HEK293 (cell line): ENCODE results near the gene NUP35.

Experiments
- CTCF ChIA-PET: fragments of 350-600 bp; formaldehyde crosslinking; extraction: SDS; loops from one replicate; lab custom pipeline; 2021; ENCODE audit warnings: antibody characterized with exemption; lab: Yijun Ruan, JAX
- POLR2A ChIA-PET: fragments of 300-600 bp; formaldehyde crosslinking; extraction: SDS; loops from one replicate; lab custom pipeline; 2020; ENCODE audit warnings: antibody characterized with exemption, inconsistent platforms; lab: Yijun Ruan, JAX
- H3K27ac ChIP-seq: fragments of 200-500 bp; sonication (Bioruptor generic); 2 replicates; pipeline ENCODE4 v1.5.1; 2014; ENCODE audit warnings: low read depth, low read length, control low read depth, inconsistent platforms; ENCODE audit errors: extremely low read depth
- H3K36me3 ChIP-seq, 2 experiments: fragments of 200-500 bp in 1 of 2; sonication (Bioruptor generic) in 1 of 2; 1 replicate in 1 of 2; 2 replicates in 1 of 2; pipeline ENCODE4 v1.5.1; 2014 to 2017; ENCODE audit warnings: inconsistent platforms in 2 of 2, low read length in 2 of 2; ENCODE audit not compliant: control insufficient read depth in 2 of 2, insufficient read depth in 1 of 2
- H3K4me1 ChIP-seq: fragments of 200-500 bp; sonication (Bioruptor generic); 2 replicates; pipeline ENCODE4 v1.5.1; 2014; ENCODE audit warnings: mild to moderate bottlenecking, low read length, inconsistent platforms; ENCODE audit not compliant: control insufficient read depth, insufficient read depth
- H3K4me3 ChIP-seq: 2 replicates; pipeline ENCODE4 v1.5.1; 2011; ENCODE audit warnings: low read depth, mild to moderate bottlenecking, control low read depth, low read length, moderate library complexity
- H3K9me3 ChIP-seq: fragments of 200-500 bp; sonication (Bioruptor generic); 2 replicates; pipeline ENCODE4 v1.5.1; 2014; ENCODE audit warnings: low read depth, low read length, inconsistent platforms; ENCODE audit not compliant: control insufficient read depth, insufficient read depth
- BCL11B ChIP-seq: fragments of 450-650 bp; formaldehyde crosslinking; IDR thresholded peaks from 2 replicates; pipeline ENCODE4 v1.5.1; 2016; ENCODE audit warnings: low read depth, missing biosample characterization, missing genetic modification characterization
- PRDM1 ChIP-seq: fragments of 450-650 bp; formaldehyde crosslinking; IDR thresholded peaks from 2 replicates; pipeline ENCODE4; 2016; ENCODE audit warnings: missing biosample characterization, missing genetic modification characterization
- RBAK ChIP-seq: fragments of 450-650 bp; formaldehyde crosslinking; IDR thresholded peaks from 2 replicates; pipeline ENCODE4 v1.5.1; 2016; ENCODE audit warnings: missing biosample characterization, missing genetic modification characterization
- TRIM28 ChIP-seq: IDR thresholded peaks from 2 replicates; pipeline ENCODE4 v1.6.1; 2011; ENCODE audit warnings: low read length, control low read depth, borderline replicate concordance
- ZBTB1 ChIP-seq: fragments of 450-650 bp; formaldehyde crosslinking; IDR thresholded peaks from 2 replicates; pipeline ENCODE4 v1.5.1; 2016; ENCODE audit warnings: missing biosample characterization, missing genetic modification characterization
- ZBTB20 ChIP-seq: fragments of 450-650 bp; formaldehyde crosslinking; IDR thresholded peaks from 2 replicates; pipeline ENCODE4 v1.5.1; 2016; ENCODE audit warnings: missing biosample characterization, missing genetic modification characterization
- ZNF140 ChIP-seq: fragments of 450-650 bp; formaldehyde crosslinking; IDR thresholded peaks from 2 replicates; pipeline ENCODE4 v1.5.1; 2016; ENCODE audit warnings: missing biosample characterization, missing genetic modification characterization
- ZNF2 ChIP-seq: fragments of 450-650 bp; formaldehyde crosslinking; IDR thresholded peaks from 2 replicates; pipeline ENCODE4 v1.5.1; 2016; ENCODE audit warnings: missing biosample characterization, missing genetic modification characterization
- ZNF221 ChIP-seq: fragments of 450-650 bp; formaldehyde crosslinking; IDR thresholded peaks from 2 replicates; pipeline ENCODE4 v1.5.1; 2017; ENCODE audit warnings: missing biosample characterization, missing genetic modification characterization, borderline replicate concordance
- ZNF341 ChIP-seq: fragments of 450-650 bp; formaldehyde crosslinking; IDR thresholded peaks from 2 replicates; pipeline ENCODE4; 2016; ENCODE audit warnings: low read depth, missing biosample characterization, missing genetic modification characterization
- ZNF394 ChIP-seq: fragments of 450-650 bp; formaldehyde crosslinking; IDR thresholded peaks from 2 replicates; pipeline ENCODE4 v1.5.1; 2016; ENCODE audit warnings: missing biosample characterization, missing genetic modification characterization, mild to moderate bottlenecking, moderate library complexity, borderline replicate concordance
- ZNF473 ChIP-seq: fragments of 450-650 bp; formaldehyde crosslinking; IDR thresholded peaks from 2 replicates; pipeline ENCODE4 v1.5.1; 2017; ENCODE audit warnings: missing biosample characterization, missing genetic modification characterization
- ZNF48 ChIP-seq: fragments of 450-650 bp; formaldehyde crosslinking; IDR thresholded peaks from 2 replicates; pipeline ENCODE4 v1.5.1; 2016; ENCODE audit warnings: missing biosample characterization, missing genetic modification characterization
- ZNF514 ChIP-seq: fragments of 450-650 bp; formaldehyde crosslinking; IDR thresholded peaks from 2 replicates; pipeline ENCODE4 v1.5.1; 2016; ENCODE audit warnings: missing biosample characterization, missing genetic modification characterization
- ZNF530 ChIP-seq: fragments of 450-650 bp; formaldehyde crosslinking; IDR thresholded peaks from 2 replicates; pipeline ENCODE4 v1.5.1; 2016; ENCODE audit warnings: low read depth, missing biosample characterization, missing genetic modification characterization
- ZNF585B ChIP-seq: fragments of 450-650 bp; formaldehyde crosslinking; IDR thresholded peaks from 2 replicates; pipeline ENCODE4 v1.5.1; 2016; ENCODE audit warnings: missing biosample characterization, missing genetic modification characterization
- ZNF610 ChIP-seq: fragments of 450-650 bp; formaldehyde crosslinking; IDR thresholded peaks from 2 replicates; pipeline ENCODE4 v1.5.1; 2016; ENCODE audit warnings: missing biosample characterization, missing genetic modification characterization, borderline replicate concordance
- ZNF621 ChIP-seq: fragments of 450-650 bp; formaldehyde crosslinking; IDR thresholded peaks from 2 replicates; pipeline ENCODE4 v1.5.1; 2017; ENCODE audit warnings: missing biosample characterization, missing genetic modification characterization
- ZNF76 ChIP-seq: fragments of 450-650 bp; formaldehyde crosslinking; IDR thresholded peaks from 2 replicates; pipeline ENCODE4; 2016; ENCODE audit warnings: low read depth, missing biosample characterization, missing genetic modification characterization, borderline replicate concordance
- ZNF785 ChIP-seq: fragments of 450-650 bp; formaldehyde crosslinking; IDR thresholded peaks from 2 replicates; pipeline ENCODE4 v1.5.1; 2016; ENCODE audit warnings: missing biosample characterization, missing genetic modification characterization
- TF ChIP-seq, protein P1 (sequence below): fragments of 450-650 bp; formaldehyde crosslinking; IDR thresholded peaks from 2 replicates; pipeline ENCODE4 v1.5.1; 2016; ENCODE audit warnings: missing biosample characterization, missing genetic modification characterization
- TF ChIP-seq, protein P2 (sequence below): IDR thresholded peaks from 2 replicates; pipeline ENCODE4 v1.6.1; 2011; ENCODE audit warnings: mild to moderate bottlenecking, low read depth, low read length, borderline replicate concordance
- TF ChIP-seq, protein P3 (sequence below): fragments of 450-650 bp; formaldehyde crosslinking; IDR thresholded peaks from 2 replicates; pipeline ENCODE4 v1.5.1; 2016; ENCODE audit warnings: missing biosample characterization, missing genetic modification characterization
- TF ChIP-seq, protein P4 (sequence below): fragments of 450-650 bp; formaldehyde crosslinking; IDR thresholded peaks from 2 replicates; pipeline ENCODE4 v1.5.1; 2016; ENCODE audit warnings: missing biosample characterization, missing genetic modification characterization, low read depth
- TF ChIP-seq, protein P5 (sequence below): sonication (generic); formaldehyde crosslinking; IDR thresholded peaks from 2 replicates; pipeline ENCODE4 v1.8.1; 2022; ENCODE audit warnings: mild to moderate bottlenecking, moderate library complexity, missing genetic modification reagents

The NUP35 gene

DNA sequence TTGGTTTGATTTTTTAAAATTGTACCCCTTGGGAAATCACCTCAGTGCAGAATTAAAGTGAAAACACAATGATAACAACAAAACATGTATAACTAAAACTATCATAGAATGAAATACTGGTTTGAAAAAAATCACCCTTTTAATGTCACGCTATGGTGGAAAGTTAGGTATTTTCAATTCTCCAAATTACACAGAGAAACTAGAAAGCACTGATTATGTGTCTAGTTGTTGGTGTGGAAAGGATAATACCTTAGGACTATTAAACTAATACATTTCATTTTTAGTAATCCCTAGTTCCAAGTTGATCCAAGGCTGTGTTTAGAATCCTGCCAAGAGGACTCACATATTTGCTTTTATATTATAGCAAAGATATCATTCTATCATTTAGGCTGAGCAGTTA, 71.2 kb downstream of the NUP35 start:
- ChIA-PET POLR2A (no interaction called here), CTCF (no interaction called here)

DNA sequence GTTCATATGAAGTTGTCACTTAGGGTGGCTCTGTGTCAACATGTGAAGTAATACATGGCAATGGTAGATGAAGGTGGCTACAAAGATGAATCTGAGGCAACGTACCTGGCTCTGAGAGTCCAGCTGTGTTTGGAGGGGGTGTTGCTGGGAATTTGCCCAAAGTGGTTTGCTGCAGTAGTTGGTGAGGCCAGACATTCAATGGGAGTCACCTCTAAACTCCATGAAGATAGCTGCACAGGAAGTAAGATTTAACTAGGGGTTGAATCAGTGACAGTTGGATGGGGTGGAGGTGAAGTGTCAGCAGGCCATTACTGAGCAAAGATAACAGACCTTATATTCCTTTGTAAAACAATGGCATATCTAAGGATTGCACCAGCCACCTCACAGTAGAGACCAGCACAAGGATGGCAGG, 71.8 kb downstream of the NUP35 start:
- peaks cover under 1 to 8% of the 10 kb centered on the region in 2 experiments; a peak in 2 of 3 replicates for H3K36me3 ChIP-seq
- H3K4me3 ChIP-seq: no peak overlapping the region
- H3K4me1 ChIP-seq: no peaks in the 10 kb centered on the region
- ChIA-PET CTCF (no interaction called here), POLR2A (no interaction called here)
- TF ChIP-seq ZNF585B (tag by site-specific recombination): no peak
- TF ChIP-seq ZNF221 (tag by site-specific recombination): no peak
- no peak for TF ChIP-seq ZNF341
- TF ChIP-seq, protein P1, sequence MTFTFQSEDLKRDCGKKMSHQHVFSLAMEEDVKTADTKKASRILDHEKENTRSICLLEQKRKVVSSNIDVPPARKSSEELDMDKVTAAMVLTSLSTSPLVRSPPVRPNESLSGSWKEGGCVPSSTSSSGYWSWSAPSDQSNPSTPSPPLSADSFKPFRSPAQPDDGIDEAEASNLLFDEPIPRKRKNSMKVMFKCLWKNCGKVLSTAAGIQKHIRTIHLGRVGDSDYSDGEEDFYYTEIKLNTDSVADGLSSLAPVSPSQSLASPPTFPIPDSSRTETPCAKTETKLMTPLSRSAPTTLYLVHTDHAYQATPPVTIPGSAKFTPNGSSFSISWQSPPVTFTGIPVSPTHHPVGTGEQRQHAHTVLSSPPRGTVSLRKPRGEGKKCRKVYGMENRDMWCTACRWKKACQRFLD (tag by site-specific recombination): no peak
- TF ChIP-seq BCL11B: no peak
- no peak for TF ChIP-seq ZNF48
- TF ChIP-seq ZNF76 (tag by site-specific recombination): no peak
- TF ChIP-seq TRIM28: no peak
- TF ChIP-seq, protein P2, sequence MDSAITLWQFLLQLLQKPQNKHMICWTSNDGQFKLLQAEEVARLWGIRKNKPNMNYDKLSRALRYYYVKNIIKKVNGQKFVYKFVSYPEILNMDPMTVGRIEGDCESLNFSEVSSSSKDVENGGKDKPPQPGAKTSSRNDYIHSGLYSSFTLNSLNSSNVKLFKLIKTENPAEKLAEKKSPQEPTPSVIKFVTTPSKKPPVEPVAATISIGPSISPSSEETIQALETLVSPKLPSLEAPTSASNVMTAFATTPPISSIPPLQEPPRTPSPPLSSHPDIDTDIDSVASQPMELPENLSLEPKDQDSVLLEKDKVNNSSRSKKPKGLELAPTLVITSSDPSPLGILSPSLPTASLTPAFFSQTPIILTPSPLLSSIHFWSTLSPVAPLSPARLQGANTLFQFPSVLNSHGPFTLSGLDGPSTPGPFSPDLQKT: no peak
- TF ChIP-seq ZNF785 (tag by site-specific recombination): no peak
- TF ChIP-seq PRDM1 (tag by site-specific recombination): no peak
- TF ChIP-seq ZNF394 (tag by site-specific recombination): no peak
- TF ChIP-seq ZNF610 (tag by site-specific recombination): no peak
- TF ChIP-seq ZBTB20: no peak
- no peak for TF ChIP-seq ZNF473 (tag by site-specific recombination)
- TF ChIP-seq ZNF140: no peak
- TF ChIP-seq ZNF2 (tag by site-specific recombination): no peak
- H3K27ac ChIP-seq: no peak overlapping the region
- no peaks in the 10 kb centered on the region for H3K9me3 ChIP-seq

More for the DNA sequence above, 71.2 kb downstream of the NUP35 start:
- TF ChIP-seq, protein P3, sequence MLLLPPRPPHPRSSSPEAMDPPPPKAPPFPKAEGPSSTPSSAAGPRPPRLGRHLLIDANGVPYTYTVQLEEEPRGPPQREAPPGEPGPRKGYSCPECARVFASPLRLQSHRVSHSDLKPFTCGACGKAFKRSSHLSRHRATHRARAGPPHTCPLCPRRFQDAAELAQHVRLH (tag by site-specific recombination): no peak
- no peaks in the 10 kb centered on the region for H3K4me1 ChIP-seq
- H3K4me3 ChIP-seq: no peak overlapping the region
- H3K9me3 ChIP-seq: no peaks in the 10 kb centered on the region
- H3K36me3 ChIP-seq: peaks cover 5 to 11% of the 10 kb centered on the region in 2 experiments
- no peak overlapping the region for H3K27ac ChIP-seq

DNA sequence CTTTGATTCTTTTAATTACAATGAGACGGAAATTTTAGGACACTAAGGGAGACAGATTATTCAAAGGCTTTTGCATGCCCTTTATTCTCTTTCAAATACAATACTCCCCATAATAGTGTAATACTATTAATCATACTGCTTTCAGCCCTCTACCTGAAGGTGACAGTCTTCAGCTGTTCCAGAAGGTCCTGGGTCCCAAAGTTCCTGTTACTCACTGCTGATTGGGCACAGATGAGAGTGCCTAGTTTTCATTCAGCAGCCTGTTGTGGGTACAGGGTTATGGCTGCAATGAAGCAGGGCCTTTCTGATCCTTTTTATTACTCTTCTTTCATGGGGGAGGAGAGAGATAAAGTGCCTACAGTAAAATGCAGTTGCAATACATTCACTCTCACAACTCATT, 80.2 kb downstream of the NUP35 start:
- Histone ChIP-seq H3K27ac (no peak overlapping the region), H3K4me1 (no peaks in the 10 kb centered on the region), H3K4me3 (no peak overlapping the region), H3K36me3 (no peaks in the 10 kb centered on the region), H3K9me3 (no peaks in the 10 kb centered on the region)
- ChIA-PET POLR2A (no interaction called here), CTCF (no interaction called here)
- TF ChIP-seq ZNF621 (tag by site-specific recombination): no peak
- TF ChIP-seq ZBTB1 (tag by site-specific recombination): no peak
- TF ChIP-seq ZNF514 (tag by site-specific recombination): no peak
- no peak for TF ChIP-seq RBAK (tag by site-specific recombination)
- TF ChIP-seq ZNF530: no peak
- no peak for TF ChIP-seq ZNF585B (tag by site-specific recombination)
- TF ChIP-seq, protein P4, sequence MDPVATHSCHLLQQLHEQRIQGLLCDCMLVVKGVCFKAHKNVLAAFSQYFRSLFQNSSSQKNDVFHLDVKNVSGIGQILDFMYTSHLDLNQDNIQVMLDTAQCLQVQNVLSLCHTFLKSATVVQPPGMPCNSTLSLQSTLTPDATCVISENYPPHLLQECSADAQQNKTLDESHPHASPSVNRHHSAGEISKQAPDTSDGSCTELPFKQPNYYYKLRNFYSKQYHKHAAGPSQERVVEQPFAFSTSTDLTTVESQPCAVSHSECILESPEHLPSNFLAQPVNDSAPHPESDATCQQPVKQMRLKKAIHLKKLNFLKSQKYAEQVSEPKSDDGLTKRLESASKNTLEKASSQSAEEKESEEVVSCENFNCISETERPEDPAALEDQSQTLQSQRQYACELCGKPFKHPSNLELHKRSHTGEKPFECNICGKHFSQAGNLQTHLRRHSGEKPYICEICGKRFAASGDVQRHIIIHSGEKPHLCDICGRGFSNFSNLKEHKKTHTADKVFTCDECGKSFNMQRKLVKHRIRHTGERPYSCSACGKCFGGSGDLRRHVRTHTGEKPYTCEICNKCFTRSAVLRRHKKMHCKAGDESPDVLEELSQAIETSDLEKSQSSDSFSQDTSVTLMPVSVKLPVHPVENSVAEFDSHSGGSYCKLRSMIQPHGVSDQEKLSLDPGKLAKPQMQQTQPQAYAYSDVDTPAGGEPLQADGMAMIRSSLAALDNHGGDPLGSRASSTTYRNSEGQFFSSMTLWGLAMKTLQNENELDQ (tag by site-specific recombination): no peak
- TF ChIP-seq, protein P5, sequence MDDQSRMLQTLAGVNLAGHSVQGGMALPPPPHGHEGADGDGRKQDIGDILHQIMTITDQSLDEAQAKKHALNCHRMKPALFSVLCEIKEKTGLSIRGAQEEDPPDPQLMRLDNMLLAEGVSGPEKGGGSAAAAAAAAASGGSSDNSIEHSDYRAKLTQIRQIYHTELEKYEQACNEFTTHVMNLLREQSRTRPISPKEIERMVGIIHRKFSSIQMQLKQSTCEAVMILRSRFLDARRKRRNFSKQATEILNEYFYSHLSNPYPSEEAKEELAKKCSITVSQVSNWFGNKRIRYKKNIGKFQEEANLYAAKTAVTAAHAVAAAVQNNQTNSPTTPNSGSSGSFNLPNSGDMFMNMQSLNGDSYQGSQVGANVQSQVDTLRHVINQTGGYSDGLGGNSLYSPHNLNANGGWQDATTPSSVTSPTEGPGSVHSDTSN: no peak
